ENCODE measurements around the gene OPRD1. TPM values are rescaled to one million over a fixed set of nuclear protein-coding genes. Genes with fewer than 3 reads are reported as not detected.

OPRD1 gene
- total RNA-seq, 4 donors from 2014 or later: not detected

- no peak for TF ChIP-seq CTCF (IDR thresholded peaks at IDR 0.05)
- no peak for TF ChIP-seq POLR2A (IDR thresholded peaks at IDR 0.05)
- DNase-seq (ENCODE audit: low spot score in 2 of 2): no peak
- WGBS, 2 donors: 63% methylated on average over 4 of the region's 4 CpGs
- H3K4me3 ChIP-seq (ENCODE audit: low read depth, poor library complexity, severe bottlenecking): no peak overlapping the region
- intact Hi-C loops (cut with DNase I; ENCODE audit: low total_unique reads): no loop called here
These were observed 84.1 kb downstream of the OPRD1 start for GRCh38 chr1:28895896-28896608.

- WGBS, 2 donors: 58 to 72% methylated on average over 3 of the region's 3 CpGs
- DNase-seq (ENCODE audit: low spot score in 2 of 2): no peak
- no peak for TF ChIP-seq CTCF (IDR thresholded peaks at IDR 0.05)
- no peak for TF ChIP-seq POLR2A (IDR thresholded peaks at IDR 0.05)
- intact Hi-C loops (cut with DNase I; ENCODE audit: low total_unique reads): no loop called here
- H3K4me3 ChIP-seq (ENCODE audit: low read depth, poor library complexity, severe bottlenecking): no peak overlapping the region
These were observed 84.6 kb downstream of the OPRD1 start for GRCh38 chr1:28896609-28896986.

- intact Hi-C loops (cut with DNase I; ENCODE audit: low total_unique reads): no loop called here
- TF ChIP-seq CTCF (IDR thresholded peaks at IDR 0.05): no peak
- no peak for TF ChIP-seq POLR2A (IDR thresholded peaks at IDR 0.05)
- no peak for DNase-seq (ENCODE audit: low spot score in 2 of 2)
- no peak overlapping the region for H3K4me3 ChIP-seq (ENCODE audit: low read depth, poor library complexity, severe bottlenecking)
- 75 to 89% methylated on average over 4 of the region's 4 CpGs for WGBS, 2 donors
These were observed 85.8 kb downstream of the OPRD1 start for GRCh38 chr1:28897789-28898188.

GRCh38 chr1:28898405-28898881, 86.5 kb downstream of the OPRD1 start:
- TF ChIP-seq POLR2A (IDR thresholded peaks at IDR 0.05) (no peak), CTCF (IDR thresholded peaks at IDR 0.05) (no peak)
- intact Hi-C loops (cut with DNase I; ENCODE audit: low total_unique reads): no loop called here
- WGBS, 2 donors: 56% methylated on average over 3 of the region's 3 CpGs
- H3K4me3 ChIP-seq (ENCODE audit: low read depth, poor library complexity, severe bottlenecking): no peak overlapping the region
- DNase-seq (ENCODE audit: low spot score in 2 of 2): no peak

GRCh38 chr1:28899267-28899666, 87.3 kb downstream of the OPRD1 start:
- intact Hi-C loops (cut with DNase I; ENCODE audit: low total_unique reads): no loop called here
- no peak for DNase-seq (ENCODE audit: low spot score in 2 of 2)
- TF ChIP-seq CTCF (IDR thresholded peaks at IDR 0.05) (no peak), POLR2A (IDR thresholded peaks at IDR 0.05) (no peak)
- WGBS, 2 donors: 33 to 46% methylated on average over 2 of the region's 2 CpGs
- no peak overlapping the region for H3K4me3 ChIP-seq (ENCODE audit: low read depth, poor library complexity, severe bottlenecking)

- no peak overlapping the region for H3K4me3 ChIP-seq (ENCODE audit: low read depth, poor library complexity, severe bottlenecking)
- no peak for DNase-seq (ENCODE audit: low spot score in 2 of 2)
- intact Hi-C loops (cut with DNase I; ENCODE audit: low total_unique reads): no loop called here
- TF ChIP-seq CTCF (IDR thresholded peaks at IDR 0.05) (no peak), POLR2A (IDR thresholded peaks at IDR 0.05) (no peak)
- 91 to 97% methylated on average over 3 of the region's 3 CpGs for WGBS, 2 donors
These were observed 88.6 kb downstream of the OPRD1 start for GRCh38 chr1:28900562-28900961.

Measured in lower leg skin (tissue), 4 donors.